Spleen (tissue), 11 donors: Measurements from ENCODE around the gene ZFC3H1. TPM values are rescaled to one million over a fixed set of nuclear protein-coding genes. Genes with fewer than 3 reads are reported as not detected.

Experiments used
- DNase-seq: peaks from one replicate; pipeline ENCODE4 v3.0.0-alpha.2; 2020
- H3K27ac ChIP-seq, 8 donors: fragments of 200-600 bp; sonication (generic) in 7 of 8; 1 replicate in 4 of 8; 2 replicates in 4 of 8; pipeline versions ENCODE4 v1.5.0 to v1.8.0; 2016 to 2021; ENCODE audit warnings: inconsistent platforms in 4 of 8, mild to moderate bottlenecking in 4 of 8, moderate library complexity in 1 of 8
- H3K27me3 ChIP-seq, 7 donors: fragments of 200-600 bp; sonication (generic) in 6 of 7; replicated peaks in 1 of 7; 1 replicate in 4 of 7; 2 replicates in 3 of 7; pipeline versions ENCODE4 v1.5.0 to v1.8.0; 2016 to 2021; ENCODE audit warnings: inconsistent platforms in 3 of 7, mild to moderate bottlenecking in 1 of 7
- H3K36me3 ChIP-seq, 6 donors: fragments of 200-600 bp; sonication (generic) in 5 of 6; 1 replicate in 4 of 6; 2 replicates in 2 of 6; pipeline versions ENCODE4 v1.5.0 to v1.8.0; 2016 to 2021; ENCODE audit warnings: inconsistent platforms in 2 of 6
- H3K4me1 ChIP-seq, 6 donors: fragments of 200-600 bp; sonication (generic) in 5 of 6; 1 replicate in 3 of 6; 2 replicates in 3 of 6; pipeline versions ENCODE4 v1.5.0 to v1.8.0; 2016 to 2021; ENCODE audit warnings: inconsistent platforms in 3 of 6
- H3K4me3 ChIP-seq, 8 donors: fragments of 200-600 bp; sonication (generic) in 7 of 8; 1 replicate in 4 of 8; 2 replicates in 4 of 8; pipeline versions ENCODE4 v1.5.0 to v1.8.0; 2016 to 2021; ENCODE audit warnings: inconsistent platforms in 4 of 8, mild to moderate bottlenecking in 4 of 8, moderate library complexity in 2 of 8
- H3K9me3 ChIP-seq, 8 donors: fragments of 200-600 bp; sonication (generic) in 7 of 8; 1 replicate in 4 of 8; 2 replicates in 4 of 8; pipeline versions ENCODE4 v1.5.0 to v1.8.0; 2016 to 2021; ENCODE audit warnings: inconsistent platforms in 4 of 8
- CTCF ChIP-seq, 11 experiments: fragments of 200-600 bp in 7 of 11; fragments of 450-650 bp in 4 of 11; sonication (generic) in 4 of 11; IDR thresholded peaks in 8 of 11; conservative IDR thresholded peaks in 3 of 11; 1 replicate in 7 of 11; 2 replicates in 4 of 11; pipeline versions ENCODE4 v1.4.0 to v1.8.0; 2016 to 2021; ENCODE audit warnings: antibody characterized with exemption in 11 of 11, inconsistent platforms in 4 of 11, mild to moderate bottlenecking in 1 of 11
- POLR2A ChIP-seq, 3 donors: fragments of 450-650 bp; IDR thresholded peaks; one replicate each; pipeline ENCODE4 v1.5.1; 2017; ENCODE audit warnings: antibody characterized with exemption in 3 of 3, mild to moderate bottlenecking in 1 of 3
- POLR2AphosphoS5 ChIP-seq, 3 donors: sonication (generic); formaldehyde crosslinking; IDR thresholded peaks; one replicate each; pipeline ENCODE4 v1.5.1; 2017; ENCODE audit warnings: antibody characterized with exemption in 3 of 3
- WGBS, 5 donors: extraction: QIAGEN DNeasy Blood & Tissue Kit in 3 of 5; methylation state at CpG; one replicate each; pipeline versions ENCODE4 v1.1.5 to v1.1.7; 2013 to 2018; 5-methylcytosine and 5-hydroxymethylcytosine counted together
- intact Hi-C: fragments of 100-400 bp; cut with DNase I; formaldehyde crosslinking; loops from one replicate; pipeline ENCODE4 v1.15.0; 2023; ENCODE audit warnings: low total_unique reads
- polyA plus RNA-seq, 3 donors: library from polyadenylated mRNA; stranded (reverse); fragments of 200-250 nt; gene quantifications; one replicate each; pipeline ENCODE4 v1.2.1, GENCODE V29; 2013
- total RNA-seq, 7 donors: library from RNA; depleted of rRNA in 3 of 7; stranded (reverse); fragments of >200 nt in 3 of 7; fragmentation: NEBNext Ultra II Directional in 4 of 7; extraction: Animal tissue kit (Norgen Biotek cat#: 25700) in 4 of 7; gene quantifications; one replicate each; pipeline versions ENCODE4 v1.1.0 to v1.2.1, GENCODE V29; 2016 to 2021
- donor health status: healthy with polysubstance abuse.
- donor health status: DM: no; HTN: no; CAD: no; lungs with moderate emphysema.
- donor health status: DM: no; HTN: no; CAD: no.
- donor health status: Bipolar disorder and iron deficiency.
- donor health status: healthy.
- donor health status: DM: no; HTN: no; CAD: no.
- donor health status: DM: yes; HTN: yes; CAD: no.

Gene ZFC3H1
- total and polyA plus RNA-seq, 10 donors = 21.4 to 139 (median 77.8) TPM

GRCh38 chr12:71646512-71646911, 17.1 kb downstream of the ZFC3H1 start:
- DNase-seq = no peak
- H3K4me1 ChIP-seq = peaks cover 0 to 69% (median 29%) of the 10 kb centered on the region in 6 donors
- H3K4me3 ChIP-seq = no peak overlapping the region
- TF ChIP-seq CTCF (IDR thresholded peaks at IDR 0.05 in 8 of 11, conservative IDR thresholded peaks at IDR 0.05 in 3 of 11) (no peak), POLR2AphosphoS5 (IDR thresholded peaks at IDR 0.05) (no peak), POLR2A (IDR thresholded peaks at IDR 0.05) (no peak)
- peak overlapping the region in 2 of 8 donors; percentile 61 to 65 for H3K27ac ChIP-seq
- H3K9me3 ChIP-seq = no peaks in the 10 kb centered on the region
- H3K36me3 ChIP-seq = peaks cover 0 to 96% (median 54%) of the 10 kb centered on the region in 6 donors
- intact Hi-C loops = no loop called here
- 95 to 99% (median 97%) methylated on average over 3 of the region's 3 CpGs for WGBS, 5 donors
- H3K27me3 ChIP-seq = no peaks in the 10 kb centered on the region

- Histone ChIP-seq H3K27me3 (no peaks in the 10 kb centered on the region), H3K4me1 (peaks cover 0 to 57% (median 18%) of the 10 kb centered on the region in 6 donors), H3K4me3 (no peak overlapping the region), H3K9me3 (no peaks in the 10 kb centered on the region), H3K36me3 (peaks cover 0 to 98% (median 64%) of the 10 kb centered on the region in 6 donors), H3K27ac (peak overlapping the region in 4 of 8 donors; percentile 20 to 65 (median 55))
- intact Hi-C loops = no loop called here
- TF ChIP-seq POLR2AphosphoS5 (IDR thresholded peaks at IDR 0.05) (no peak), POLR2A (IDR thresholded peaks at IDR 0.05) (no peak), CTCF (IDR thresholded peaks at IDR 0.05 in 8 of 11, conservative IDR thresholded peaks at IDR 0.05 in 3 of 11) (no peak)
- no peak for DNase-seq
- WGBS, 5 donors = 42 to 68% (median 56%) methylated on average over 3 of the region's 3 CpGs
Measured at GRCh38 chr12:71645268-71645667, 18.4 kb downstream of the ZFC3H1 start.

- intact Hi-C loops = no loop called here
- DNase-seq = no peak
- peaks cover 0 to 100% (median 75%) of the 10 kb centered on the region in 6 donors for H3K36me3 ChIP-seq
- 85 to 92% (median 88%) methylated on average over 2 of the region's 2 CpGs for WGBS, 5 donors
- no peak overlapping the region for H3K27ac ChIP-seq
- H3K4me1 ChIP-seq = peaks cover 0 to 42% (median 4%) of the 10 kb centered on the region in 6 donors
- no peaks in the 10 kb centered on the region for H3K9me3 ChIP-seq
- TF ChIP-seq CTCF (IDR thresholded peaks at IDR 0.05 in 8 of 11, conservative IDR thresholded peaks at IDR 0.05 in 3 of 11) (no peak), POLR2AphosphoS5 (IDR thresholded peaks at IDR 0.05) (no peak), POLR2A (IDR thresholded peaks at IDR 0.05) (no peak)
- no peak overlapping the region for H3K4me3 ChIP-seq
- no peaks in the 10 kb centered on the region for H3K27me3 ChIP-seq
Measured at GRCh38 chr12:71642264-71642663, 21.4 kb downstream of the ZFC3H1 start.

GRCh38 chr12:71641390-71641789, 22.3 kb downstream of the ZFC3H1 start:
- 84 to 92% (median 87%) methylated on average over 2 of the region's 2 CpGs for WGBS, 5 donors
- H3K36me3 ChIP-seq = peaks cover 0 to 100% (median 71%) of the 10 kb centered on the region in 6 donors
- no peak for TF ChIP-seq POLR2A (IDR thresholded peaks at IDR 0.05)
- TF ChIP-seq POLR2AphosphoS5 (IDR thresholded peaks at IDR 0.05) = no peak
- no peak for TF ChIP-seq CTCF (IDR thresholded peaks at IDR 0.05 in 8 of 11, conservative IDR thresholded peaks at IDR 0.05 in 3 of 11)
- DNase-seq = no peak
- H3K27ac ChIP-seq = no peak overlapping the region
- no peaks in the 10 kb centered on the region for H3K9me3 ChIP-seq
- no peaks in the 10 kb centered on the region for H3K27me3 ChIP-seq
- no peak overlapping the region for H3K4me3 ChIP-seq
- peaks cover 0 to 42% (median 9%) of the 10 kb centered on the region in 6 donors for H3K4me1 ChIP-seq
- intact Hi-C loops = no loop called here
